Colonic mucosa (tissue), 4 donors: ENCODE measurements around the gene HDAC4. TPM values are rescaled to one million over a fixed set of nuclear protein-coding genes. Genes with fewer than 3 reads are reported as not detected.

Experiments used
- DNase-seq: peaks from one replicate; pipeline ENCODE4 v3.0.0-alpha.2; 2020
- H3K27ac ChIP-seq: fragments of 200-600 bp; one replicate; pipeline ENCODE4 v1.8.0; 2021
- H3K27me3 ChIP-seq: fragments of 200-600 bp; one replicate; pipeline ENCODE4 v1.8.0; 2021
- H3K36me3 ChIP-seq: fragments of 200-600 bp; one replicate; pipeline ENCODE4 v1.8.0; 2021
- H3K4me1 ChIP-seq: fragments of 200-600 bp; one replicate; pipeline ENCODE4 v1.8.0; 2021; ENCODE audit warnings: mild to moderate bottlenecking
- H3K4me3 ChIP-seq: fragments of 200-600 bp; one replicate; pipeline ENCODE4 v1.8.0; 2021
- H3K9ac ChIP-seq, 2 donors: one replicate each; pipeline ENCODE4 v1.7.0; 2013; ENCODE audit warnings: control low read depth in 2 of 2, low read depth in 2 of 2, low read length in 2 of 2
- H3K9me3 ChIP-seq: fragments of 200-600 bp; one replicate; pipeline ENCODE4 v1.8.0; 2021
- intact Hi-C: fragments of 100-400 bp; cut with DNase I; formaldehyde crosslinking; loops from one replicate; pipeline ENCODE4 v1.14.1; 2022
- total RNA-seq, 2 donors: library from RNA; stranded (reverse); fragmentation: NEBNext Ultra II Directional in 1 of 2; extraction: Animal tissue kit (Norgen Biotek cat#: 25700) in 1 of 2; gene quantifications; one replicate each; pipeline ENCODE4 v1.2.1, GENCODE V29; 2021
- TF ChIP-seq, protein P1 (sequence below): fragments of 200-600 bp; IDR thresholded peaks from one replicate; pipeline ENCODE4 v1.8.0; 2022; ENCODE audit warnings: antibody characterized with exemption, mild to moderate bottlenecking
- donor health status: healthy.
- donor health status: DM: no; HTN: no; CAD: no.
- donor health status: DM: no; HTN: no; CAD: no.

The HDAC4 gene
- total RNA-seq, 2 donors from 2014 or later = 35.3 to 46.8 TPM

GRCh38 chr2:239302808-239303557 is 97.8 kb downstream of the HDAC4 start:
- TF ChIP-seq, protein P1, sequence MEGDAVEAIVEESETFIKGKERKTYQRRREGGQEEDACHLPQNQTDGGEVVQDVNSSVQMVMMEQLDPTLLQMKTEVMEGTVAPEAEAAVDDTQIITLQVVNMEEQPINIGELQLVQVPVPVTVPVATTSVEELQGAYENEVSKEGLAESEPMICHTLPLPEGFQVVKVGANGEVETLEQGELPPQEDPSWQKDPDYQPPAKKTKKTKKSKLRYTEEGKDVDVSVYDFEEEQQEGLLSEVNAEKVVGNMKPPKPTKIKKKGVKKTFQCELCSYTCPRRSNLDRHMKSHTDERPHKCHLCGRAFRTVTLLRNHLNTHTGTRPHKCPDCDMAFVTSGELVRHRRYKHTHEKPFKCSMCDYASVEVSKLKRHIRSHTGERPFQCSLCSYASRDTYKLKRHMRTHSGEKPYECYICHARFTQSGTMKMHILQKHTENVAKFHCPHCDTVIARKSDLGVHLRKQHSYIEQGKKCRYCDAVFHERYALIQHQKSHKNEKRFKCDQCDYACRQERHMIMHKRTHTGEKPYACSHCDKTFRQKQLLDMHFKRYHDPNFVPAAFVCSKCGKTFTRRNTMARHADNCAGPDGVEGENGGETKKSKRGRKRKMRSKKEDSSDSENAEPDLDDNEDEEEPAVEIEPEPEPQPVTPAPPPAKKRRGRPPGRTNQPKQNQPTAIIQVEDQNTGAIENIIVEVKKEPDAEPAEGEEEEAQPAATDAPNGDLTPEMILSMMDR = no peak
- Histone ChIP-seq H3K9ac (no peak overlapping the region), H3K4me1 (peaks cover 24% of the 10 kb centered on the region), H3K4me3 (no peak overlapping the region), H3K36me3 (no peaks in the 10 kb centered on the region), H3K27ac (no peak overlapping the region), H3K27me3 (no peaks in the 10 kb centered on the region), H3K9me3 (no peaks in the 10 kb centered on the region)
- DNase-seq = no peak
- intact Hi-C loops = no loop called here

- Histone ChIP-seq H3K4me1 (peaks cover 24% of the 10 kb centered on the region), H3K27me3 (no peaks in the 10 kb centered on the region), H3K4me3 (no peak overlapping the region), H3K27ac (no peak overlapping the region), H3K9me3 (no peaks in the 10 kb centered on the region), H3K9ac (no peak overlapping the region), H3K36me3 (no peaks in the 10 kb centered on the region)
- intact Hi-C loops = no loop called here
- DNase-seq = no peak
- TF ChIP-seq, protein P1 = no peak
Observed at GRCh38 chr2:239302083-239302807, 98.6 kb downstream of the HDAC4 start.

- Histone ChIP-seq H3K27me3 (no peaks in the 10 kb centered on the region), H3K4me1 (peaks cover 29% of the 10 kb centered on the region), H3K9me3 (no peaks in the 10 kb centered on the region), H3K27ac (no peak overlapping the region), H3K9ac (peak overlapping the region in 1 of 2 donors; percentile 66), H3K4me3 (peak overlapping the region; percentile 10), H3K36me3 (no peaks in the 10 kb centered on the region)
- intact Hi-C loops = no loop called here
- TF ChIP-seq, protein P1 = no peak
- DNase-seq = no peak
Observed at GRCh38 chr2:239300871-239301735, 99.7 kb downstream of the HDAC4 start.

DNA sequence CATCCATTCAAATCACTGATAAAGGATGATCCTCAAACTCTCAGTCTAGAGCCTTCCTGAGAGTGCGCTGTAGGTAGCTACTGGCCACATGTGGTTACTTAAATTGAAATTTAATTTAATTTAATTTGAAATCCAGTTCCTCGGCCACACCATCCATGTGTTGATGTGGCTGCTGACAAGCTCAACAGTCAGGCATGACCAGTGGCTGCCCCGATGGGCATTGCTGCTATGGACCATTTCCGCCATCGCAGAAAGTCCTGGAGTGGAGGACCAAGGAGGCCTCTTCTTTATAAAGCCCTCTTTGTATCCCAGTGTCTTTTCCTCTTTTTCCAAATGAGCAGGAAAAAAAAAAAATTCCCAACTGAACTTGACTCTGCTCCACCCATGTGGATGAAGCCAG is 100.6 kb downstream of the HDAC4 start:
- H3K4me1 ChIP-seq = peaks cover 34% of the 10 kb centered on the region

More for the DNA sequence above, 100.6 kb downstream of the HDAC4 start:
- H3K27ac ChIP-seq = no peak overlapping the region
- H3K36me3 ChIP-seq = no peaks in the 10 kb centered on the region
- TF ChIP-seq, protein P1 = no peak
- H3K9me3 ChIP-seq = no peaks in the 10 kb centered on the region
- intact Hi-C loops = no loop called here
- H3K27me3 ChIP-seq = no peaks in the 10 kb centered on the region
- no peak for DNase-seq
- peak overlapping the region in 1 of 2 donors; percentile 66 for H3K9ac ChIP-seq
- peak overlapping the region; percentile 10 for H3K4me3 ChIP-seq
